Epidermal melanocyte (primary cell): ENCODE data around the gene ZNF213.

ENCODE experiments used
- DNase-seq: peaks from one replicate; pipeline ENCODE4 v3.0.0; 2011; ENCODE audit warnings: low spot score; ENCODE audit not compliant: insufficient read length

Gene ZNF213

DNA sequence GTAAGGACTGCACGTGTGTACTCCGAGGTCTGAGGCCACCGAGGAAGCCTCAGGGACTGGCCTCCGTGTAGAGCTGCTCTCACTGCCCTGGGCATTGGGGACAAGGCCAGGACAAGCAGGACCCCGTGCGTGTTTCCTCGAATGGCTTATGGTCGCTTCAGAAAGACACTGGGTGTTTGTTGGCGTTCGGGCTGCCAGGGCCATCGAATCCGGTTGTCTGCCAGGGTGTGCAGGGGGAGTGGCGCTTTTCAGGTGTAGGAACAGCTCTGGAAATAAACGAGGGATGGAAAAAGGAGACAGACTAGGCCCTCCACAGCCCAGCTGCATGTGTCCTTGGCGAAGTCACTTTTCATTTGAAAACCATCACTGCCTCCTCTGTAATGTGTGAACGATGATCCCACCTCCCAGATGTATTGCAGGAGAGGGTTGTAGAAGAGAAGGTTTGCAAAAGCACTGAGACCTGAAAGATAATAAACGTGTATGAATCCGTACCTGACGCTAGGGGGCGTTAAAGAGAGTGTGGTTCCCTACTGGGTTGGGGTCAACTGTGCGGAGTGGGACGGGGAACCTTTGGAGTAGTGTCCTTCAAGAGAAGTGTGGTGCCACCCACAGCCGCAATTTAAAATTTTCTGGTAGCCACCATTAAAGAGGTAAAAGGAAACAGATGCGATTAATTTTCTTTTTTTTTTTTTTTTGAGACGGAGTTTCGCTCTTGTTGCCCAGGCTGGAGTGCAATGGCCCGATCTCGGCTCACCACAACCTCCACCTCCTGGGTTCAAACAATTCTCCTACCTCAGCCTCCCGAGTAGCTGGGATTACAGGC, 33.6 kb upstream of the ZNF213 start:
- no peak for DNase-seq

- no peak for DNase-seq
Measured at GRCh38 chr16:3101841-3102470, 32.9 kb upstream of the ZNF213 start.

GRCh38 chr16:3106205-3106928, 28.5 kb upstream of the ZNF213 start:
- DNase-seq, result peak; percentile 94

DNA sequence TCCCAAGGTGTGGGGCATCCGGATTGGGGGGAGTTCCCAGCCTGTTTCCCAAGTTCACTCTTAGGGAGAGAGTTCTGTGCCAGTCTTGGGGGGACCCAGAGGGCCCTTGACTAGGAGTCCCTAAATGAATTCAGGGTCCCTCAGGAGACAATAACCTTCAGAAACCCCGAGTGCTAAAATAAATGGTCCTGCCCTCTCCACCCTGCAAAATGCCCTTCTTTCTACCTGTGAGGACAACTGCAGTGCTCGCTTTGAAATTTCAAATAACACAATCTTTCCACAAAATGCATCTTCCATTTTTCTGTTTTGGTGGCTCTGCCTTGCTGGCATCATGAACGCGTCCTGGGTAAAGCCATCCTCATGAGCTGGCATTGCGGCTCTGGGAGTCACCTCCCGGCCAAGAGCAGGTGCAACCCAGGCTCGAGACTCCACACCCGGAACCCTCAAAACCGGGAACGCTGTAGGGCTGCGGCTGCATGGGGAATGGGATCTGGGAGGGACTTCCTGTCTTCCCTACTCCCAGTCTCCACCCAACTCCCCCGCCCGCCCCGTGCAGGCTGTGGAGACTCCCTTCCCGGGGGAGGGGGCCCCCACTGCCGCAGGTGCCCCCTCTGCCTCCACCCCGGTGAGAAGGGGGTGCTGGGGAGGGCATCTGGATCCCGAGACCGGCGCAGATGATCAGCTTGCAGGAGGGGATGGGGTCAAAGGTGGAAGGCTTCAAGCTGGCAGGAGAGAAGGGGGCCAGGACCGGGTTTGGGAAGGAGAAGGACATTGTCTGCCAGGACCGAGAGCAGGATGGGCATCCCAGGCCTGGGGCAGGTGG, 22.6 kb upstream of the ZNF213 start, which contains the start of gene ZNF205:
TSS of gene ZNF205 (plus strand) at position 529 of the 823 bp plus-strand sequence. CDS start 845 bp downstream, outside the sequence.
- peak; percentile 94 for DNase-seq

DNA sequence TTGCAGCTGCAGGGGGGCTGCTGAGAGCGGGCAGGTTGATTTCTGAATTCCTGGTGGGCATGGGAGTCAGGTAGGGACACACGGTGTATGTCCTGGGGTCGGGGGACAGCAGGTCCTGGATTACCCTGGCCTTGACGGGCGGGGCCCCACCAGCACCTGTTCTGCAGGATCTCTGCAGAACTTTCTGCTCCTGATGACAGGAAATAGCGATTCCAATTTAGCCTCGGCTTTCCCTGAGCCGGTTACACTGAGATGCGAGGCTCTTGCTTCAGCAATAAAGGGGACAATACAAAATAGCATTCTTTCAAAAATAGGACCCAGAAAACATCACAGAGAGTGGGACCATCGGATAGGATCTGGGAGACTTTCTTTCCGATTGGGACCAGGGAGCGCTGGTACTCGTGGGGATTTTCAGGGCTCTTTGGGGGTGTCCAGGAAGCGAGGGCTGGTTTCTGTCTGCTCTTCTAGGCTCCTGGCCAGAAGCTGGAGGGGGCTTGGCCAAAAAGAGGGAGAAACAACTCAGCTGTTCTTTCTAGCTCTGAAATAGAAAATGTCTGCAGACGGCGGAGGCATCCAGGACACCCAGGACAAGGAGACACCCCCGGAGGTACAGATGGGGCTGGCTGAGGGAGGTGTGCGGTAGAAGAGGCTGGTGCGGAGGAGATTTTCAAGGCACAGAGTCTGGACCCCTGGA, 21.8 kb upstream of the ZNF213 start:
- no peak for DNase-seq

DNA sequence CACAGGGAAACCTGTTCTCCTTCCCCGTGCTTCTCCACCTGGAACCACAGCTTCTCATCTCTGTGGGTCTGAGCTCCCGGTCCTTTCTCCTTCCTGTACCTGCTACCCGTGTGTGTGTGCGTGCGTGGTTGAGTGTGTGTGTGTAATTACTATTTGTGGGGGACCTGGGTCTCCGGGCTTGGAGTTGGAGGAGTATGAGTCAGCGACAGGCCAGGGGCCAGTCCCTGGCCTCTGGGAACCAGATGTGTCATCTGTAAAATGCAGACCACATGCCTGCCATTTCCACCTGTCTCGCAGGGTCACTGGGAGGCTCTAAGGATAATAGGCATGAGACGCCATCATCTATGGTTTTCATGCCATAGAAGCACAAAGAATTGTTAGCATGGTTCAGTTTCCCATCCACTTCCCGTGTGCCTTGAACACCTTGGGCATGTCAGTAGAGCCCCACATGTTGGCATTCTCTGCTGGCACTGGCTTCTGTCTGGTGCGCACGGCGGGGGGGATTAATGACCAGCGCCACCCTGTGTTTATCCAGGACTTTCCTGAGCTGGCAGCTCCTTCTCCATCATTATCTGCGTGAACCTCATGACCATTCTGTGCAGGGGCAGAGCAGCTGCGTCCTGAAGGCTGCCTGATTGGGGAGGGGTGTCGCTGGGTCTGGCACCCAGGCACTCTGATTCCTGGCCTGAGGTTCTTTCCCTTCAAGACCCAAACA, 20.9 kb upstream of the ZNF213 start:
- DNase-seq, result no peak

- DNase-seq, result no peak
Measured at GRCh38 chr16:3115003-3115402, 19.8 kb upstream of the ZNF213 start.

DNA sequence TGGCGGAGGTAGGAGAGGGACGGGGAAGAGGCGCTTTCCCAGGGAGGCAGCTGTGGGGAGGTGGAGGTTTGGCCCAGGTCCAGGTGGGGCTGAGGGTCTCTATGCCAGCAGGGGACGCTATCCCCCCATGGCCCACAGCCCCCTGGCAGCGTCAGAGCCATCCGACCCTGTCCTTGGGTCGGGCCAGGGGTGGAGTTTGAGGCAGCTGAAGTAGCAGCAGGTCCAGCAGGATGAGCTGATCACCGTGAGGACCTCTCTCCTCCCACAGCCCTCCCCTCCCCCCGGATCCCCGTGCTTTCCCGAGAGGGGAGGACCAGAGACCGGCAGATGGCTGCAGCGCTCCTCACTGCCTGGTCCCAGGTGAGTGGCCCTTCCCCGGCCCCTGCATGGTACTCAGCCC, 19.3 kb upstream of the ZNF213 start:
- DNase-seq, result no peak

DNA sequence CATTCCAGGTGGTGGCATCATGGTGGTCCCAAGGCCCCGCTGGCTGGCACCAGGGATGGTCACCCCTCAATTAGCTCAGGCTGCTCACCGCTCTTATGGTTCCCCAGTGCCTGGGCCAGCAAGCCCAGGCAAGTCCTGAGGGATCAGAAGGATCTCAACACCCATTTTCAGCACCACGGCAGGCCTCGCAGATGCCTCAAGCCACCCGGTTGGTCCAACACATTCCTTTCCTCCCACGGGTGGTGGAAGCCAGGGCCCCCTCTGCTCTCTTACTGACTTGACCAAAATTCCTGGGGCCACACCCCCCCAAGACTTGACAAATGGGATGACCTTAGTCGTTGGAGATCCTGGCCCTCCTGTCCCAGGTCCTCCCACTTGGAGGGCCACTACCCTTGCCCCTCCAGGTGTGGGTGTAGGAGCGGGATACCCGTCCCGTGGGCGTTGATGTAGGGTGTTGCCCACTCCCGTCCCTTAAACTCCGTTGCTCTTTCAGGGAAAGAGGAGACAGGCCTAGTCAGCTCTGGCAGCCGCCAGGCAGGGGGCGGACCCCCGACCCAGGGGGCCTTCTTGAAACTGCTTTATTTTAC, 16.5 kb upstream of the ZNF213 start:
- no peak for DNase-seq

DNA sequence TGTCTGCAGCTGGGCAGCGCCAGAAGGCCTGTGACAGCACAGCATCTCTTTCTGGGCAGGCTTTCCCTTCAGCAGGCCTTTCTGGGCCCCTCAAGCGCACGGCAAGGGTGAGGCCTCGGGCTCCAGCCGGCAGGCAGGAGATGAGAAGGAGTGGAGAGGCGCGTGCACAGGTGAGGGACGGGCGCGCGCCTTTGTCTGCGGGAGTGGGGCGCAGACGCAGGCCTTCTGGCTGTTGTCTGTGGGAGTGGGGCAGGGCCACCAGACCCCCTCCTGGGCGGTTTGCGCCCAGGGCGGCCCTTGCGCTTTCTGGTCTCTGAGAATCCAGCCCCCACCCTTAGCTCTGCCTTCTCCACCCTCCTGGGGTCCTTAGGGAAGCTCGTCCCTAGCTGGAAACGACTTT, 16.0 kb upstream of the ZNF213 start:
- DNase-seq, result no peak

- DNase-seq, result no peak
Measured at GRCh38 chr16:3119286-3119685, 15.5 kb upstream of the ZNF213 start.

- DNase-seq, result no peak
Measured at GRCh38 chr16:3119701-3120408, 15.0 kb upstream of the ZNF213 start.

GRCh38 chr16:3120435-3120834, 14.4 kb upstream of the ZNF213 start:
- DNase-seq, result no peak

DNA sequence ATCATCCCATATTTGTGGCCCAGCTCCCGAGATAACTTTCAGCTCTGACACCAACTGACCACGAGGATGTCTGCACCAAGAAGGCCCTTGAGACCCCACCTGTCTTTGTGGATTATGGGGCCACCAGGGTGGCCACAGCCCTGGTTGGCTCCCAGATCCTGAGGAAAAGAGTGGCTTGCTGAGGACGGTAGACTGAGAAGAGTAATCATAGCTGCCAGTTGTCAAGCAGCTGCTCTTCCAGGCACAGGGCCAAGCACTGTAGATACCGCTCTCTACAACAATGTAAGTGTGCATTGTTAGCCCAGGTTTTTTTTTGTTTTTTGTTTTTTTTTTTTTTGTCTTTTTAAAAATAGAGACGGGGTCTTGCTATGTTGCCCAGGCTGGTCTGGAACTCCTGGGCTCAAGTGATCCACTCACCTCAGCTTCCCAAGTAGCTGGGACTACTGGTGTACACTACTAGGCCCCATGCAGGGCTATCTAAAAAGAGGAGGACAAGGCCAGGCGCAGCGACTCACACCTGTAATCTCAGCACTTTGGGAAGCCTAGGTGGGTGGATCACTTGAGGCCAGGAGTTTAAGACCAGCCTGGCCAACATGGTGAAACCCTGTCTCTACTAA, 12.9 kb upstream of the ZNF213 start:
- DNase-seq, result no peak

DNA sequence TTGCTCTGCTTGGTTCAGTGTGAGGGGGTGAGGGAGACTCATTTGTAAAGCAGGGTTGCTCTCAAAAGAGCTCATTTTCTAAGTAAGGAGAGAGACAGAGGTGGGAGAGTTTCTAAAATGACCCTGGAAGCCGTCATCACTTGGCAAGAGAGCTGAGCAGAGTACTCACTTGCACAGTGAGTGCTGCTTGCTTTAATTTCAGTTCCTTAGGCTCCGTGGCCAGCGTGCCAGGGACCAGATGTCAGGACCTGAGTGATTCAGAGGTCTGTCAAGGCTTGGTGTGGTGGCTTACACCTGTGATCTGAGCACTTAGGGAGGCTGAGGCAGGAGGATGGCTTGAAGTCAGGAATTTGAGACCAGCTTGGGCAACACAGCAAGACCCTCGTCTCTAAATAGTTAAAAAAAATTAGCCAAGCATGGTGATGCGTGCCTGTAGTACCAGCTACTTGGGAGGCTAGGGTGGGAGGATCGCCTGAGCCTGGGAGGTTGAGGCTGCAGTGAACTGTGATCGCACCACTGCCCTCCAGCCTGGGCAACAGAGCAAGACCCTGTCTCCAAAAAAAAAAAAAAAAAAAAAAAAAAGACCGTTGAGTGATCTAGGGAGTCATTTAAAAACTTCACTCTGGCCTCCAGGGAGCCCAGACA, 11.8 kb upstream of the ZNF213 start:
- no peak for DNase-seq

DNA sequence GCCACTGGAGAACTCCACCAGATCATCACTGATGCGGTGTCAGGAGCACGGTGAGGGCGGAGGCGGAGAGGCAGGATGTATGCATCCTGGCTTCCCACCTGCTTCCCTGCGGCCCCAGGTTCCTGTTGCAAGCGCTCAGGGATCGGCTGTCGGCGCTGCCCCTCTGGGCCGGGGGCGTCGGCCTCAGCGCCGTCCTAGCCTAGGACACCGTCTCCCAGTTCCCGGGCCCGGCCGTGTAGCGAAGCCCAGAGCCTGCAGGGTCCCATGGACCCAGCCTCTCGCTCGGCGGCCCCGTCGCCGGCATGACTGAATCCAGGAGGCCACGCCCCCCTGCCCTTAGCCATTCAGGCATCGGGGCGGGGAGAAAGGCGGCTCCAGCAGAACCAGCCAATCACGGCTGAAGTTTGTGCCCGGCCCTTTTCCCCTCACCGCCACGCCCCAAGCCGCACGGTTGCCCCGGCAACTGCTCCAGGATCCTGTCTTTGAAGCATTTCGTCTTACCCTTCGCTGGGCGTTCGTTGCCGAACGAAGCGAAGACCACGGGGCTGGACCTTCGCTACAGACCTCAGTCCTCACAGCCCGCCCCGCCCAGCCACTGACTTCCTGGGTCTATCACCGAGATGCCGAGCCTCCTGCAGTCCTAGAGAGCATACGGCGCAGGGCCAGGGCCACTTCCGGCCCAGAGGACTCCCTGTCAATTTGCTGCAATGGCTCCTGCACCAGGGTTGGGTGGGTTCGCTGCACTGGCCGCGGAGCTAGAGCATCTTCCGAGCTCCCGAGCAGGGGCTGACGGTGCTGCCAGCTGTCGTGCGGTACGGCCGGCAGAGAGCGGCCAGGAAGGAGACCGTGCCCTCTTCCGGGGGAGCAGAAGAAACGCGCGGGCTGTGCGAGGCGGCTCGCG, 10.6 kb upstream of the ZNF213 start:
- DNase-seq, result peak; percentile 93

GRCh38 chr16:3127745-3128144, 7.1 kb upstream of the ZNF213 start:
- DNase-seq, result no peak
